Suppressor macrophage treated with lipopolysaccharide for 4 hours (primary cell): ENCODE data around the gene ABCF3.

Experiments
- DNase-seq: peaks from one replicate; pipeline ENCODE4 v3.0.0-alpha.2; 2020

The ABCF3 gene

DNA sequence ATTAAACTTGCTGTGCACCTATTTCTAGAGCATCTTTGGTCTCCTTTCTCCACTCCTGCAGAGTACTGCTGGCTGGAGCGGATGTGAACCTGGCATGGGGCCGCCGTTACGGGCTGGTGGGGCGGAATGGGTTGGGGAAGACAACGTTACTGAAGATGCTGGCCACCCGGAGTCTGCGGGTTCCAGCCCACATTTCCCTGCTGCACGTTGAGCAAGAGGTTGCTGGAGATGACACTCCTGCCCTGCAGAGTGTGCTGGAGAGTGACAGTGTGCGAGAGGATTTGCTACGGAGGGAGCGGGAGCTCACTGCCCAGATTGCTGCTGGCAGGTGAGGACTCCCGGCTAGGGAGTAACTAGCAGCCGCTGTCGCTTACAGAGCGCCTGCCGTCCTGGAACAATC is 2.1 kb downstream of the ABCF3 start:
- no peak for DNase-seq

- DNase-seq = no peak
Observed at GRCh38 chr3:184189421-184189820, 3.4 kb downstream of the ABCF3 start.

- DNase-seq = no peak
Observed at GRCh38 chr3:184192889-184193288, 6.9 kb downstream of the ABCF3 start.

GRCh38 chr3:184193991-184194539 is 8.1 kb downstream of the ABCF3 start:
- DNase-seq = no peak

DNA sequence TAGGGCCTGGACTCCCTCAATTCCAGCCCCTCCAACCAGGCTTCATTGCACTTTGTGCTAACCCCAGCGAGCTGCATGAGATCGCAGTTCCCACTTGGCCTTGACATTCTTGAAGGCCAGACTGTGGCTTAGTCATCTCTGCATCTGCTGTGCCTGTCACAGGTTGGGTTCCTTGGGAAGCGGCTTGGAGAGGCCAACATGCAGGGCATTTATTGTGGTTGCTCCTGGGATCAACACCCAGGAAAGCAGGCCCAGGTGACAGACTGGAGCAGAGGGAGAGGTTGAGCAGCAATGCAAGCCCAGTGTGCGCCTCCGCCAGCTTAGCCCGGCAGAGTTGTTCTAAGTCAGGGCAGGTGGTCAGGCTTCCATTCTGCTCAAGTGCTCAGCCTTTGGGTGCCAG is 10.5 kb downstream of the ABCF3 start:
- DNase-seq = no peak

GRCh38 chr3:184198509-184198908 is 12.5 kb downstream of the ABCF3 start:
- DNase-seq = no peak

GRCh38 chr3:184200825-184201224 is 14.8 kb downstream of the ABCF3 start:
- DNase-seq = no peak

GRCh38 chr3:184203526-184203925 is 17.5 kb downstream of the ABCF3 start:
- no peak for DNase-seq

DNA sequence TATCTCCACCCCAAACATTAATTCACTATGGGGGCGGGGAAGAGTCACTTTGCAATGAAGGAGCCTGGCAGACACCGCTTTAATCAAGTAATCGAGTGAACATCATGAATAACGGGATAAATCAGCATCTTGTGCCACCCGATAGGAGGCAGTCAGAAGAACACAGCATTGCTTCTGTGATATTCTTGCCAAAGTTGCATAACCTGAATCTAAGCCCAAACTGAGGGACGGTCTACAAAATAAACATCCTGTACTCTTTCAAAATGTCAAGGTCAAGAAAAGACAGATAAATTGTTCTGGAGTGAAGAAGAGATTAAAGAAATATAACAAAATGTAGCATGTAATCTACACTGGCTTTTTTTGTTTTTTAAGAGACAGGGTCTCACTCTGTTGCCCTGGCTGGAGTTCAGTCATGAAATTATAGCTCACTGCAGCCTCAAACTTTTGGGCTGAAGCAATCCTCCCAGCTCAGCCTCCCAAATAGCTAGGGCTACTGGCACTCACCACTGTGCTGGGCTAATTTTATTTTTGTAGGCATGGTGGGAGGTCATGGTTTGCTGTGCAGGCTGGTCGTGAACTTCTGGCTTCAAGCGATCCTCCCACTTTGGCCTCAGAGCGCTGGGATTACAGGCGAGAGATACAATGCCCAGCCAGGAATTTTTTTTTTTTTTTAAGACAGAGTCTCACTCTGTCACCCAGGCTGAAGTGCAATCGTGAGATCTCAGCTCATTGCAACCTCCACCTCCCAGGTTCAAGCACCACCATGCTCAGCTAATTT is 23.3 kb downstream of the ABCF3 start:
- no peak for DNase-seq

GRCh38 chr3:184211297-184211696 is 25.3 kb downstream of the ABCF3 start:
- DNase-seq = no peak

GRCh38 chr3:184211718-184212117 is 25.7 kb downstream of the ABCF3 start:
- no peak for DNase-seq

- DNase-seq = no peak
Observed at GRCh38 chr3:184218814-184219213, 32.8 kb downstream of the ABCF3 start.

- DNase-seq = no peak
Observed at GRCh38 chr3:184222521-184222920, 36.5 kb downstream of the ABCF3 start.

- no peak for DNase-seq
Observed at GRCh38 chr3:184223946-184224345, 37.9 kb downstream of the ABCF3 start.

DNA sequence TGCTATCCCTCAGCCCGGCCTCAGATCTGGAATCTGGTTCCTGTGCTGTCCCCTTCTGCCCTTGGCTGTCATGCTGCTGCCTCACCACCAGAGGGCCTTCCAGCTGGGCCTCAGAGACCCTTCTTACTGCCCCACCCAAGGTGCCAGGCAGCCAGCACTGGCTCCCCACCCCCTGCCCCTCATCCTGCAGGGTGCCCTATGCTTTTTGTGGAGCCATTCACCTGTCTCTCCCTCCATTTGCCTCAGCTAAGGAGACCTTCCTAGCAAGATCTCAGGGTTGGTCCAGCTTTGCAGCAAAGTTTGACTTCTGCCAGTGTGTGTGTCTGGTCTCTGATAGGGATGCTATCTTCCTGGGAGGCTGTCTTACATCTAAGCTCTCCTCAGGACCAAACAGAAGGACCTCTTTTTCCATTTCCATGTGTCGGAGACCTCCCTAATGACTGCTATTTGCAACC is 41.5 kb downstream of the ABCF3 start:
- DNase-seq = peak; percentile 57

- no peak for DNase-seq
Observed at GRCh38 chr3:184228376-184229137, 42.6 kb downstream of the ABCF3 start.

DNA sequence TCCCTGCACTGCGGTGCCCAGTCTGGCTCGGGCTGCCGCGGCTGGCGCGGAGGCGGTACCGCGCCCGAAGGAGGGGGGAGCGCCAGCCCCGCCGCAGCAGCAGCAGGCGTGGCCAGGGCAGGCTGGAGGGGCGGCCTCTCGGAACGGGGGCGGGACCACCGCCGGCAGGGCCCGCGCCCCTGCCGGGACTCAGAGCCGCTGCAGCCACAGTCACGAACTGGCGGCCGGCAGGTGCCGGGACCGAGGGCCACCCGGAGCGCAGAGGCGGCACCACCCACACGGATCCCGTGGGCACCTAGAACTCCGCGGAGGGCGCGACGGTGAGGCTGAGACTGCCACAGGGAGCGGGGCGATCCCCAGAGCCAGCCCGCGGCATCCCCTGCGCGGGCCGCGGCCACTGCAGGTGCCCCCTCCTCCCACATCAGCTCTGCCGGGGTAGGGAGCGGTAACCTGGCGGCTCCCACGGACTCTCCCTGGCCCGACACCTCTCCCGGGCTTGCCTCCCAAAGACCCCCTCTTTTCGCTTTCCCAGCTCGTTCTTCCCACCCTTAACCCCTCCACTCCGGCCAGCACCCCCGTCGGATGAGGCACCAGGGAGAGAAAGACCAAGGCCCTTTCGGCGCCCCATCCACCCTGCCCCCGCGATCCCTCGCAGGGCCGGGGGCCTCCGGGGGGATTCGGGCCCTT is 43.5 kb downstream of the ABCF3 start, which contains the start of gene VWA5B2:
Gene VWA5B2, plus strand, starts transcription at position 192 of the 687 bp plus-strand sequence. CDS start 944 bp downstream, outside the sequence.
- peak; percentile 48 for DNase-seq

GRCh38 chr3:184230081-184230602 is 44.1 kb downstream of the ABCF3 start:
- no peak for DNase-seq

- DNase-seq = no peak
Observed at GRCh38 chr3:184230603-184231528, 44.9 kb downstream of the ABCF3 start.

GRCh38 chr3:184231671-184232070 is 45.7 kb downstream of the ABCF3 start:
- no peak for DNase-seq

GRCh38 chr3:184233127-184233843 is 47.3 kb downstream of the ABCF3 start:
- no peak for DNase-seq
